Left ventricle myocardium inferior (tissue), 1 donor: Measurements from ENCODE around the gene SSB. TPM values are rescaled to one million over a fixed set of nuclear protein-coding genes. Genes with fewer than 3 reads are reported as not detected.

Source experiments
- DNase-seq: peaks from one replicate; pipeline ENCODE4 v3.0.0-alpha.2; 2020
- H3K27ac ChIP-seq: fragments of 200-600 bp; replicated peaks from 2 replicates; pipeline ENCODE4 v1.8.0; 2021
- H3K27me3 ChIP-seq: fragments of 200-600 bp; 2 replicates; pipeline ENCODE4 v1.8.0; 2021; ENCODE audit warnings: low read depth
- H3K36me3 ChIP-seq: fragments of 200-600 bp; 2 replicates; pipeline ENCODE4 v1.8.0; 2021
- H3K4me1 ChIP-seq: fragments of 200-600 bp; 2 replicates; pipeline ENCODE4 v1.8.0; 2021
- H3K4me3 ChIP-seq: fragments of 200-600 bp; 2 replicates; pipeline ENCODE4 v1.8.0; 2021; ENCODE audit warnings: mild to moderate bottlenecking, moderate library complexity
- H3K9me3 ChIP-seq: fragments of 200-600 bp; replicated peaks from 2 replicates; pipeline ENCODE4 v1.8.0; 2021
- intact Hi-C: fragments of 100-400 bp; cut with micrococcal nuclease; formaldehyde crosslinking; loops from one replicate; pipeline ENCODE4 v1.11.0; 2022
- total RNA-seq: library from RNA; stranded (reverse); fragmentation: NEBNext Ultra II Directional; extraction: Animal tissue kit (Norgen Biotek cat#: 25700); gene quantifications from one replicate; pipeline ENCODE4 v1.2.1, GENCODE V29; 2021
- TF ChIP-seq, protein P1 (sequence below): fragments of 200-600 bp; IDR thresholded peaks from 2 replicates; pipeline ENCODE4 v1.8.0; 2021; ENCODE audit warnings: antibody characterized with exemption, mild to moderate bottlenecking, borderline replicate concordance
- donor health status: DM: no; HTN: yes; CAD: no; lungs with severe emphysema.

Gene SSB
- total RNA-seq, 1 donor from 2014 or later, result 54.8 TPM

DNA sequence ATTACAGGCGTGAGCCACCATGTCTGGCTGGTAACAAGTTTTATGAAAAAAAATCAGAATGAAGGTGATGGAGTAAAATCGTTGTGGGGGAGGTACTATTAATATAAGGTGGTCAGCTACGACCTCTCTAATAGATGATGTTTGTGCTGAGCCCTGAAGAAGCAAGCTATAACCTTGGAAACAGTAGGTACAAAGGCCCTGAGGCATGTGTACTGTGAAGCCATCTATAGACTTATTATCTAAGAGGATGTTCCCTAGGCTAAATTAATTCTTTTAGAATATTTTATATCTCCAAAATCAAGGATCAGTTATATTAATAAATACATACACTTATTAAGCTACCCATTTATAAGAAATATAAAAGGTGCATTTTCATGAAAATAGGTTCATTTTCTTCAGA, 23.3 kb upstream of the SSB start:
- no peak overlapping the region for H3K27ac ChIP-seq
- no peak overlapping the region for H3K4me3 ChIP-seq
- no peaks in the 10 kb centered on the region for H3K9me3 ChIP-seq
- no peaks in the 10 kb centered on the region for H3K4me1 ChIP-seq
- H3K36me3 ChIP-seq, result no peaks in the 10 kb centered on the region
- H3K27me3 ChIP-seq, result peaks cover 2% of the 10 kb centered on the region
- TF ChIP-seq, protein P1, sequence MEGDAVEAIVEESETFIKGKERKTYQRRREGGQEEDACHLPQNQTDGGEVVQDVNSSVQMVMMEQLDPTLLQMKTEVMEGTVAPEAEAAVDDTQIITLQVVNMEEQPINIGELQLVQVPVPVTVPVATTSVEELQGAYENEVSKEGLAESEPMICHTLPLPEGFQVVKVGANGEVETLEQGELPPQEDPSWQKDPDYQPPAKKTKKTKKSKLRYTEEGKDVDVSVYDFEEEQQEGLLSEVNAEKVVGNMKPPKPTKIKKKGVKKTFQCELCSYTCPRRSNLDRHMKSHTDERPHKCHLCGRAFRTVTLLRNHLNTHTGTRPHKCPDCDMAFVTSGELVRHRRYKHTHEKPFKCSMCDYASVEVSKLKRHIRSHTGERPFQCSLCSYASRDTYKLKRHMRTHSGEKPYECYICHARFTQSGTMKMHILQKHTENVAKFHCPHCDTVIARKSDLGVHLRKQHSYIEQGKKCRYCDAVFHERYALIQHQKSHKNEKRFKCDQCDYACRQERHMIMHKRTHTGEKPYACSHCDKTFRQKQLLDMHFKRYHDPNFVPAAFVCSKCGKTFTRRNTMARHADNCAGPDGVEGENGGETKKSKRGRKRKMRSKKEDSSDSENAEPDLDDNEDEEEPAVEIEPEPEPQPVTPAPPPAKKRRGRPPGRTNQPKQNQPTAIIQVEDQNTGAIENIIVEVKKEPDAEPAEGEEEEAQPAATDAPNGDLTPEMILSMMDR, result no peak
- intact Hi-C loops, result no loop called here
- no peak for DNase-seq

DNA sequence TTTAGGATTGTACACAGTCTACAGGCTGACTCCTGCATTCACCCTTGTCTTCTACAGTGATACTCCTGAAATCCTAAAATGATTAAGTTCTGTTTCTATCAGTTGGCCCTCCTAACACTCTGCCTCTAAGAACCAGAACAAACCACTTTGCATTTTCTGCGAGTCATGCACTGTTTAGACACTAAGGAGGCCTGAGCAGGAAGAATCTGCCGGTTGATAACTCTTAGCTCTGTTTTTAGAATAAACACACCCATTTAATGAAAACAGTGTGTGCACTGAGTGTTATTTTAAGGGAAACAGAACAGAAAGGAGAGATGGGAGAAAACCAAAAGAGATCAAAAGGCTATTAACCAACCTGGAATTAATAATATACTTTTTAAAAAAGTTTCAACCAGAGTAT, 22.9 kb upstream of the SSB start:
- Histone ChIP-seq H3K36me3 (no peaks in the 10 kb centered on the region), H3K27ac (no peak overlapping the region), H3K9me3 (no peaks in the 10 kb centered on the region), H3K4me3 (no peak overlapping the region), H3K4me1 (no peaks in the 10 kb centered on the region), H3K27me3 (no peaks in the 10 kb centered on the region)
- intact Hi-C loops, result no loop called here
- DNase-seq, result no peak
- TF ChIP-seq, protein P1, result no peak

DNA sequence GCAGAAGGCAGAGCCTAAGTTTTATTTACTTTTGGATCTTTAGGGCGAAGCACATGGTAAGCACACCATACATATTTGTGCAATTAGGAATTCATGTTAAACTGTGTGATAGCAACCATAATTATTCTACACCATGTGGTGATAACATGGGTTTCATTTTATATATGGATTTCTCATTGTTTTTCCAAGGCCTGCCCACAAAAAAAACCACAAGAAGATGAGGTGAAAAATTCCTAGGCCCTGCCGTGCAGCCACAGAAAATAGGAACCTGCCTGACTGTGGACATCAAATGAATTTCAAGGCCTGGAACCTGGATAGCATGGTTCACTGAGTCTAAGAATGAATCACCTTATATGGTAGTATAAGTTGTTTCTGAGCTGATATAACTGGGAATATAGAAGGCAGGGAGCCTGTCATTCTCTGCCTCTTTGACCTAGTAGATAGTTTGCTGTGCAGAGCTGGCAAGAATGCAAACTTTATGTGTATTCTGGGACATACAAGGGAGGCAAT, 22.4 kb upstream of the SSB start:
- DNase-seq, result no peak
- TF ChIP-seq, protein P1, result no peak
- intact Hi-C loops, result no loop called here
- no peaks in the 10 kb centered on the region for H3K36me3 ChIP-seq
- H3K4me1 ChIP-seq, result no peaks in the 10 kb centered on the region
- no peak overlapping the region for H3K4me3 ChIP-seq
- H3K9me3 ChIP-seq, result no peaks in the 10 kb centered on the region
- H3K27ac ChIP-seq, result no peak overlapping the region
- H3K27me3 ChIP-seq, result no peaks in the 10 kb centered on the region

DNA sequence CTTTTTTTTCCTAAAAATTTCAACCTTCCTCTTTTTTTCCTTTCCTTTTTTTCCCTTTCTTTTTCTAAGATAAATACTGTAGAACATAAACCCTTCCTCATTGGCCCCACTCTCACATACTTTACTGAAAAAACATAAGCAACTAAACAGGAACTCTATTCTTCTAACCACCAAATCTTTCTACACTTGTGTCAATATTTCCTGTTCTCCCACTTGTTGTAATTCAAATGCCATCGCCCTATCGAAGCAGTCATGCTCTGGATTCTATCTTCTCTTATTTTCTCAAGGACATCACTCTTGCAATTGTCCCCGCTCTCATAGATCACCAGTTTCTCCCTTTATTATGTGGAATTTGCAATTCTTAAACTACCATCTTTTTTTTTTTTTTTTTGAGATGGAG, 20.2 kb upstream of the SSB start:
- H3K9me3 ChIP-seq, result no peaks in the 10 kb centered on the region
- no peaks in the 10 kb centered on the region for H3K4me1 ChIP-seq
- no peaks in the 10 kb centered on the region for H3K27me3 ChIP-seq
- TF ChIP-seq, protein P1, result no peak
- intact Hi-C loops, result no loop called here
- DNase-seq, result no peak
- no peak overlapping the region for H3K27ac ChIP-seq
- no peaks in the 10 kb centered on the region for H3K36me3 ChIP-seq
- H3K4me3 ChIP-seq, result no peak overlapping the region

DNA sequence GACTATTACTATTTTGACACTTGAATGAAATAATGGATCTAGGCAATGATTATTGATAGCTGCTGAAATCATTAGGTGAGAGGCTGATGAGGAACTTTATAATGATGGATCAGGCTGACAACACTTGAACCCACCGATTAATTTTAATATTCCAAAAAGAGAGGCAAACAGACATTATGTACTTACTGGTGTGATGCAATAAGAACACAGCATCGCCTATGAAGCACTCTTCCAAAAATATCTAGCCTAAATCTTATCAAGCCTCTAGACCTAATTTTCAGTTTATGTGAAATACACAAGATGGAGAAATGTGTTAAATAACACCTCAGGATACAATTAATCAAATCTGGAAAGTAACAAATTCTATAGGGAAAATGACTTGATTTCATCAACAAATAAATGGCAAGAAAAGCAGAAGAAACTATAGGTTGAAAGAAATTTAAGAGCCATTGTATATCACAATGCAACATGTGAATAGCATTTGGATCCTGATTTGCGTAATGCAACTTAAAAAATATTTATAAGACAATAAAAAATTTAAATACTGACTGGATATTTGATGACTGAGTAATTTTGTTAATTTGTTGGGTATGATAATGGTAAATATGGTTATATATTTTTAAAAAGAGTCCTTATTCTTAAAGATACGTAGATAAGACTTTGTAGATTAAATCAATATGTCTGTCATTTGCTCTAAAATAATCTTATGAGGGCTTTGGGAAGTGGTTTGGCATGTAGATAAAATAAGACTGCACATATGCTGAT, 17.2 kb upstream of the SSB start:
- Histone ChIP-seq H3K9me3 (no peaks in the 10 kb centered on the region), H3K27ac (no peak overlapping the region), H3K4me3 (no peak overlapping the region), H3K36me3 (no peaks in the 10 kb centered on the region), H3K4me1 (no peaks in the 10 kb centered on the region), H3K27me3 (no peaks in the 10 kb centered on the region)
- TF ChIP-seq, protein P1, result no peak
- intact Hi-C loops, result no loop called here
- no peak for DNase-seq
